Measurements from ENCODE around the gene CACNA1G.

Gene CACNA1G

GRCh38 chr17:50634915-50635731 is 74.6 kb downstream of the CACNA1G start:
- DNase-seq (ENCODE audit: low read depth): no peak
- no peak for TF ChIP-seq CTCF (conservative IDR thresholded peaks at IDR 0.05; ENCODE audit: low read length)
- peak overlapping the region; percentile 83 for H3K4me3 ChIP-seq (ENCODE audit: low read length)

- H3K4me3 ChIP-seq (ENCODE audit: low read length): peak overlapping the region; percentile 83
- DNase-seq (ENCODE audit: low read depth): no peak
- no peak for TF ChIP-seq CTCF (conservative IDR thresholded peaks at IDR 0.05; ENCODE audit: low read length)
These were observed 75.1 kb downstream of the CACNA1G start for GRCh38 chr17:50635732-50635981.

GRCh38 chr17:50635982-50636803 is 75.7 kb downstream of the CACNA1G start:
- TF ChIP-seq CTCF (conservative IDR thresholded peaks at IDR 0.05; ENCODE audit: low read length): no peak
- DNase-seq (ENCODE audit: low read depth): no peak
- peak overlapping the region; percentile 83 for H3K4me3 ChIP-seq (ENCODE audit: low read length)

GRCh38 chr17:50636804-50637195 is 76.3 kb downstream of the CACNA1G start:
- no peak for TF ChIP-seq CTCF (conservative IDR thresholded peaks at IDR 0.05; ENCODE audit: low read length)
- DNase-seq (ENCODE audit: low read depth): no peak
- H3K4me3 ChIP-seq (ENCODE audit: low read length): peak overlapping the region; percentile 83; the same call in 1 of the 2 replicates

- no peak overlapping the region for H3K4me3 ChIP-seq (ENCODE audit: low read length)
- no peak for TF ChIP-seq CTCF (conservative IDR thresholded peaks at IDR 0.05; ENCODE audit: low read length)
- DNase-seq (ENCODE audit: low read depth): no peak
These were observed 77.5 kb downstream of the CACNA1G start for GRCh38 chr17:50637829-50638605.

- peak; percentile 67 for DNase-seq (ENCODE audit: low read depth)
- no peak for TF ChIP-seq CTCF (conservative IDR thresholded peaks at IDR 0.05; ENCODE audit: low read length)
- no peak overlapping the region for H3K4me3 ChIP-seq (ENCODE audit: low read length)
These were observed 78.1 kb downstream of the CACNA1G start for GRCh38 chr17:50638606-50638965.
